Motor neuron (in vitro differentiated cells): Measurements from ENCODE around the gene FDPS. TPM values are rescaled to one million over a fixed set of nuclear protein-coding genes. Genes with fewer than 3 reads are reported as not detected.
A peak's percentile ranks its signal among the peaks of the same experiment; 100 is the strongest.

Experiments used
- ATAC-seq, 8 experiments: fragments of 200-7000 bp; cut with Tn5 transposase; replicated peaks in 6 of 8; 2 replicates each; pipeline ENCODE4 v1.8.0; 2021; ENCODE audit warnings: mild to moderate bottlenecking in 8 of 8, moderate library complexity in 8 of 8
- H3K27ac ChIP-seq, 2 donors: fragments of 250-450 bp; sonication (Bioruptor Pico); 2 replicates each; pipeline ENCODE4 v1.9.0; 2021; ENCODE audit warnings: antibody characterized with exemption in 2 of 2, mild to moderate bottlenecking in 2 of 2, moderate library complexity in 1 of 2
- H3K4me1 ChIP-seq, 2 donors: fragments of 250-450 bp; sonication (Bioruptor Pico); replicated peaks in 1 of 2; 2 replicates each; pipeline ENCODE4 v1.6.1; 2021; ENCODE audit warnings: antibody characterized with exemption in 2 of 2, mild to moderate bottlenecking in 2 of 2, moderate library complexity in 1 of 2
- H3K4me3 ChIP-seq, 5 donors: fragments of 250-450 bp; sonication (Bioruptor Pico); 2 replicates each; pipeline ENCODE4 v1.9.0; 2021; ENCODE audit warnings: antibody characterized with exemption in 5 of 5, mild to moderate bottlenecking in 5 of 5, moderate library complexity in 4 of 5
- WGBS, 10 experiments: fragments of 450-650 bp; shearing (Covaris generic); methylation state at CpG; one replicate each; pipeline ENCODE4 v1.0.0; 2022; 5-methylcytosine and 5-hydroxymethylcytosine counted together
- in situ Hi-C, 9 experiments: fragments of 400-800 bp; cut with MboI; loops; one replicate each; pipeline ENCODE4 v1.15.0; 2021; ENCODE audit warnings: low sequenced_read_pairs in 9 of 9, low pct_unique_long_range_greater_than_20kb in 2 of 9; ENCODE audit not compliant: unreplicated experiment in 9 of 9
- total RNA-seq, 8 experiments: library from RNA; unstranded; fragments of 300-600 nt; gene quantifications; 2 replicates each; pipeline versions ENCODE4 v1.2.3 to v1.2.4, GENCODE V29; 2022

FDPS gene
- total RNA-seq, 8 experiments from 2014 or later: 93.5 to 448 (median 218) TPM

DNA sequence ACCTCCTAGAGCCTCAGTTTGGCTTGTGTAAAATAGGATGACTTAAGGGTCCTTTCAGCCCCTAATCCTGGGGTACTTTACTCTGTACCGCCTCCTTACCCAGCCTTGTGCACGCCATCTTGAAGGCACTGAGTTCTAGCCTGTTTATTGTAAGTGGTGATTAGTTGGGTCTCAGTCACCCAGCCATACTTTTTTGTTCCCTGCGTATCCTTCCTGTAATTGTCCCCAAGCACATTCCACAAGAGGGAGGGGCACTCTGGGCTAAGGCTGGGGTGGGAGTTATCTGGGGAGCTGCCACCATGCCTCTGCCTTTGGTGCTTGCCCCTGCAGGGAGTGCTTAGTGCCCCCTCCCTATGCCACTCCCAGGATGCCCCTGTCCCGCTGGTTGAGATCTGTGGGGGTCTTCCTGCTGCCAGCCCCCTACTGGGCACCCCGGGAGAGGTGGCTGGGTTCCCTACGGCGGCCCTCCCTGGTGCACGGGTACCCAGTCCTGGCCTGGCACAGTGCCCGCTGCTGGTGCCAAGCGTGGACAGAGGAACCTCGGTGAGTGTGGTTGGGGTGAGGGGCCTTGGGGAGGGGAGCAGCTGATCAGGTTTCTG lies 856 bp downstream of the FDPS start:
- Histone ChIP-seq H3K4me3 (peak overlapping the region; percentile 66 to 94 (median 75)), H3K27ac (peak overlapping the region; percentile 77 to 89), H3K4me1 (peaks cover 16 to 21% of the 10 kb centered on the region in 2 donors)
- ATAC-seq: peak in 1 of 8 experiments; percentile 3
- WGBS, 10 experiments: 0 to 14% (median 0%) methylated on average over 1 to 4 of the region's 11 CpGs; no CpG with 5 or more reads in 7 of the 10 experiments
- in situ Hi-C loops: no loop called here

DNA sequence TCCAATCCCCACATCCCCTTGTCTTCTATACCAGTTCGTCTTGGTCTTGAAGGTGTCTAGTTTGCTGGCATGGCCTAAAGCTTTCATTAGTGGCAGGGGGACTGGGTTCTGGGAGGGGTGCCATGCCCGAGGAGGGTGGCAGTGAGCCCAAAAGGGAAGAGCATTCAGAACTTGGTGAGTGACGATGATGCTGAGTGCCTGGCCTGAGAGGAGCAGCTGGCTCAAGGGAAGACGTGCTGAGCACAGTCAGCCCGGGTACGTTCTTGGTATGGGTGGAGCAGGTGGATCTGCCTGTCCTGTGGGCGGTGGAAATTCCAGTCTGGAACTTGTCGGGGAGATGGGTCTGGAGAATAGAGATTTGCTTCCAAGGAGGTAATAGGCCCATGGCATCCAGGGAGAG lies 4.6 kb downstream of the FDPS start:
- WGBS, 10 experiments: 80 to 100% (median 92%) methylated on average over 1 to 6 of the region's 8 CpGs; no CpG with 5 or more reads in 3 of the 10 experiments
- in situ Hi-C loops: no loop called here
- Histone ChIP-seq H3K27ac (no peak overlapping the region), H3K4me1 (peaks cover 8 to 13% of the 10 kb centered on the region in 2 donors), H3K4me3 (no peak overlapping the region)
- no peak for ATAC-seq

DNA sequence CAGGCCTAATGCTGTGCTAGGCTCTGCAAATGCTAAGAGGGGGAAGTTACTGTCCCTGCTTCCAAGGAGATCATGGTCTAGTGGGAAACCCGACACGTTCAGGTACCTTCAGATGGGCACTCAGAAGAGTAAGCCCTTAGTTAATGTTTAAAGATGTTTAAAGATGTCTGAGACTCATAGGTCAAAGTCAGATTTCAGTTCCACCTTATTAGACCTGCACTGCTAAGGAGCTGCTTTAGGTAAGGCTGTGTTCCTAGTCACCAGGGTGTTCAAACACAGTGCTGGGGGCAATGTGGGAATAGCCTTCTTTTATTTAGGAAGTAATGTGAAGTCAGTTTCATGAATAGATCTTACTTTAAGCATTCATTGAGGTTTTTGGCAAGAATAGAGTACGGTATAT lies 8.3 kb downstream of the FDPS start:
- Histone ChIP-seq H3K27ac (no peak overlapping the region), H3K4me3 (no peak overlapping the region), H3K4me1 (peaks cover 12% of the 10 kb centered on the region in 2 donors)
- WGBS, 10 experiments: 82 to 100% (median 100%) methylated on average over 1 to 3 of the region's 3 CpGs; no CpG with 5 or more reads in 1 of the 10 experiments
- in situ Hi-C loops: no loop called here
- no peak for ATAC-seq

DNA sequence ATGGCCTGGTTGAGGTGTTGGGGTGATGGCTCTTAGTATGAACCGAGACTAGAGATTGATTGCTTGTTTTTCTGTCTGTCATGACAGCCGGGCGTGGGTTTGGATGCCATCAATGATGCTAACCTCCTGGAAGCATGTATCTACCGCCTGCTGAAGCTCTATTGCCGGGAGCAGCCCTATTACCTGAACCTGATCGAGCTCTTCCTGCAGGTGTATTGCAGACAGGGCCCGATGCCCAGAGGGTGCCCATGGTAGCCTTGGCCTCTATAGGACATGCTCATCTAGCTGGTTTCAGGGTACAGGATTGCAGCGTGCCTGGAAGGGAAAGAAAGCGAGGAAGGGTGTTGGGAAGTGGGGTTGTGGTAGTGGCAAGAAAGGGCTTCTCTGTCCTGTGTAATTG lies 9.4 kb downstream of the FDPS start:
- no peak for ATAC-seq
- WGBS, 10 experiments: 93 to 100% (median 95%) methylated on average over 2 to 9 of the region's 9 CpGs; no CpG with 5 or more reads in 2 of the 10 experiments
- Histone ChIP-seq H3K4me1 (peaks cover 15 to 18% of the 10 kb centered on the region in 2 donors), H3K27ac (no peak overlapping the region), H3K4me3 (no peak overlapping the region)
- in situ Hi-C loops: no loop called here

DNA sequence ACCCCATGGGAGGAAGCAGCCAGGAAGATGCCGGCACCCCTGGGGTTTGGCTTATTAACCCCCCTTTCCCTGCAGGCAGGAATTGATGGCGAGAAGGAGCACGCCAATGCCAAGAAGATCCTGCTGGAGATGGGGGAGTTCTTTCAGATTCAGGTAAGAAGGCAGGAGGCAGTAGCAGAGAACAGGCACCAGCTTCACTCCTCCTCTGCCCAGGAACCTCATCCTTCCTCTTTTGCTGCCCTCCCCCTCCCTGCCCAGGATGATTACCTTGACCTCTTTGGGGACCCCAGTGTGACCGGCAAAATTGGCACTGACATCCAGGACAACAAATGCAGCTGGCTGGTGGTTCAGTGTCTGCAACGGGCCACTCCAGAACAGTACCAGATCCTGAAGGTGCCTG lies 10.9 kb downstream of the FDPS start:
- Histone ChIP-seq H3K4me1 (peaks cover 15 to 18% of the 10 kb centered on the region in 2 donors), H3K4me3 (no peak overlapping the region), H3K27ac (peak overlapping the region in 1 of 2 donors; percentile 77)
- ATAC-seq: no peak
- 96 to 100% (median 100%) methylated on average over 1 to 4 of the region's 5 CpGs; no CpG with 5 or more reads in 5 of the 10 experiments for WGBS, 10 experiments
- in situ Hi-C loops: no loop called here

DNA sequence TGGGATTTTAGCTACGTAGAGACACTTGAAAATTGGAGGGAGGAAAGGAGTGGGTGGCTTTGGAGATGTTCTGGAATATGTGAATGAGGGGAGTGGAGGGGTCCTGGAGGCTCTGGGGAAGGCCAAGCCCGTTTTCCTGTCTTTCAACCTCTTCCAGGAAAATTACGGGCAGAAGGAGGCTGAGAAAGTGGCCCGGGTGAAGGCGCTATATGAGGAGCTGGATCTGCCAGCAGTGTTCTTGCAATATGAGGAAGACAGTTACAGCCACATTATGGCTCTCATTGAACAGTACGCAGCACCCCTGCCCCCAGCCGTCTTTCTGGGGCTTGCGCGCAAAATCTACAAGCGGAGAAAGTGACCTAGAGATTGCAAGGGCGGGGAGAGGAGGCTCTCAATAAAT lies 11.6 kb downstream of the FDPS start:
- WGBS, 10 experiments: 20 to 83% (median 51%) methylated on average over 1 to 10 of the region's 11 CpGs; no CpG with 5 or more reads in 2 of the 10 experiments
- Histone ChIP-seq H3K4me3 (peak overlapping the region; percentile 65 to 91 (median 78)), H3K4me1 (peaks cover 17 to 21% of the 10 kb centered on the region in 2 donors), H3K27ac (peak overlapping the region; percentile 77 to 90)
- in situ Hi-C loops: no loop called here
- peak in 1 of 8 experiments; percentile 2 for ATAC-seq

GRCh38 chr1:155320661-155321617 lies 12.3 kb downstream of the FDPS start, which contains the start of gene RUSC1:
RUSC1 (plus strand) TSS chr1:155320894; CDS start chr1:155321774, 880 bp downstream.
- WGBS, 10 experiments: 0 to 20% (median 9%) methylated on average over 1 to 20 of the region's 51 CpGs; no CpG with 5 or more reads in 3 of the 10 experiments
- Histone ChIP-seq H3K27ac (peak within 1 kb of the TSS; percentile 77 to 90), H3K4me1 (peaks cover 17 to 23% of the 10 kb centered on the region in 2 donors), H3K4me3 (peak within 1 kb of the TSS; percentile 65 to 91 (median 78))
- in situ Hi-C loops: no loop called here
- peak; percentile 4 to 64 (median 48) for ATAC-seq

- H3K4me1 ChIP-seq: peaks cover 17 to 23% of the 10 kb centered on the region in 2 donors
- 0 to 49% (median 19%) methylated on average over 1 to 15 of the region's 27 CpGs for WGBS, 10 experiments
- ATAC-seq: no peak
- in situ Hi-C loops: no loop called here
- H3K4me3 ChIP-seq: peak overlapping the region; percentile 65 to 91 (median 78)
- H3K27ac ChIP-seq: peak overlapping the region; percentile 77 to 90
Observed at GRCh38 chr1:155321639-155322503, 13.2 kb downstream of the FDPS start.

GRCh38 chr1:155322571-155322952 lies 13.9 kb downstream of the FDPS start:
- H3K27ac ChIP-seq: peak overlapping the region; percentile 77 to 90
- H3K4me3 ChIP-seq: peak overlapping the region; percentile 65 to 91 (median 78)
- peaks cover 17 to 23% of the 10 kb centered on the region in 2 donors for H3K4me1 ChIP-seq
- in situ Hi-C loops: no loop called here
- WGBS, 10 experiments: 0 to 6% (median 1%) methylated on average over 1 to 14 of the region's 28 CpGs; no CpG with 5 or more reads in 1 of the 10 experiments
- ATAC-seq: no peak

GRCh38 chr1:155322953-155323728 lies 14.5 kb downstream of the FDPS start:
- peak; percentile 29 to 66 (median 48) for ATAC-seq
- in situ Hi-C loops: no loop called here
- H3K4me1 ChIP-seq: peaks cover 17 to 23% of the 10 kb centered on the region in 2 donors
- WGBS, 10 experiments: 3% methylated on average over 7 of the region's 58 CpGs; no CpG with 5 or more reads in 9 of the 10 experiments
- H3K4me3 ChIP-seq: peak overlapping the region; percentile 65 to 91 (median 78)
- H3K27ac ChIP-seq: peak overlapping the region; percentile 77 to 90

- WGBS, 10 experiments: 0 to 8% (median 0%) methylated on average over 1 to 16 of the region's 29 CpGs; no CpG with 5 or more reads in 7 of the 10 experiments
- H3K4me1 ChIP-seq: peaks cover 17 to 23% of the 10 kb centered on the region in 2 donors
- in situ Hi-C loops: no loop called here
- H3K4me3 ChIP-seq: peak overlapping the region; percentile 65 to 91 (median 78)
- peak; percentile 27 to 51 (median 39) for ATAC-seq
- H3K27ac ChIP-seq: peak overlapping the region; percentile 77 to 90
Observed at GRCh38 chr1:155323729-155324036, 15.0 kb downstream of the FDPS start.
